Caco-2 (cell line): ENCODE results near the gene FTCD. TPM values are rescaled to one million over a fixed set of nuclear protein-coding genes. Genes with fewer than 3 reads are reported as not detected.

Experiments used
- BruUV-seq: library from RNA; stranded (reverse); fragments of 400-500 nt; replicated peaks from 2 replicates; lab custom pipeline; 2021; lab: Mats Ljungman, UMichigan
- CTCF ChIA-PET: fragments of 300-600 bp; sonication (Branson Sonifier 250); formaldehyde crosslinking; loops from one replicate; lab custom pipeline; 2022; ENCODE audit warnings: antibody characterized with exemption; lab: Charles Lee
- POLR2A ChIA-PET: fragments of 300-600 bp; sonication (Branson Sonifier 250); formaldehyde crosslinking; loops from one replicate; lab custom pipeline; 2022; ENCODE audit warnings: antibody characterized with exemption; lab: Charles Lee
- DNase-seq, 2 experiments: peaks; one replicate each; pipeline versions ENCODE4 v3.0.0 to v3.0.0-alpha.2; 2020 to 2022
- H3K27me3 ChIP-seq: replicated peaks from 2 replicates; pipeline ENCODE4 v1.6.0; 2011; ENCODE audit warnings: low read length; ENCODE audit not compliant: control insufficient read depth, insufficient read depth
- H3K36me3 ChIP-seq: 2 replicates; pipeline ENCODE4 v1.5.1; 2011; ENCODE audit warnings: low read length; ENCODE audit not compliant: control insufficient read depth, insufficient read depth
- H3K4me1 ChIP-seq: fragments of 250-450 bp; sonication (Bioruptor Pico); 2 replicates; pipeline ENCODE4 v1.5.1; 2020; ENCODE audit warnings: mild to moderate bottlenecking
- H3K4me3 ChIP-seq: 2 replicates; pipeline ENCODE4 v1.5.1; 2011; ENCODE audit warnings: low read depth, mild to moderate bottlenecking, control low read depth, low read length
- H3K9me3 ChIP-seq: fragments of 250-450 bp; sonication (Bioruptor Pico); 2 replicates; pipeline ENCODE4 v1.5.1; 2020; ENCODE audit warnings: mild to moderate bottlenecking, moderate library complexity
- H3K27ac Mint-ChIP-seq: one replicate; pipeline ENCODE4 v1.8.0; 2022; ENCODE audit warnings: mixed read lengths; ENCODE audit not compliant: unreplicated experiment
- H3K27me3 Mint-ChIP-seq: one replicate; pipeline ENCODE4 v1.8.0; 2022; ENCODE audit warnings: mixed read lengths; ENCODE audit not compliant: insufficient read depth, unreplicated experiment
- H3K36me3 Mint-ChIP-seq: one replicate; pipeline ENCODE4 v1.8.0; 2022; ENCODE audit warnings: mild to moderate bottlenecking, mixed read lengths; ENCODE audit not compliant: insufficient read depth, unreplicated experiment
- H3K4me1 Mint-ChIP-seq: one replicate; pipeline ENCODE4 v1.8.0; 2022; ENCODE audit warnings: low read depth, mixed read lengths; ENCODE audit not compliant: unreplicated experiment
- H3K4me3 Mint-ChIP-seq: one replicate; pipeline ENCODE4 v1.8.0; 2022; ENCODE audit warnings: mild to moderate bottlenecking, moderate library complexity, mixed read lengths; ENCODE audit not compliant: unreplicated experiment
- H3K9me3 Mint-ChIP-seq: one replicate; pipeline ENCODE4 v1.8.0; 2022; ENCODE audit warnings: mixed read lengths; ENCODE audit not compliant: unreplicated experiment
- intact Hi-C: fragments of 100-400 bp; cut with micrococcal nuclease; formaldehyde crosslinking; loops from one replicate; pipeline ENCODE4 v1.10.0; 2022; ENCODE audit not compliant: unreplicated experiment
- total RNA-seq: library from RNA; stranded (reverse); gene quantifications from 2 replicates; pipeline ENCODE4 v1.2.3, GENCODE V29; 2022
- TF ChIP-seq, protein P1 (sequence below), 2 experiments: fragments of 200-600 bp in 1 of 2; IDR thresholded peaks; 1 replicate in 1 of 2; 2 replicates in 1 of 2; pipeline versions ENCODE4 v1.5.1 to v1.8.0; 2011 to 2022; ENCODE audit warnings: antibody characterized with exemption in 1 of 2, control low read depth in 1 of 2, inconsistent platforms in 1 of 2, low read depth in 1 of 2, low read length in 1 of 2, mild to moderate bottlenecking in 1 of 2, moderate library complexity in 1 of 2; ENCODE audit not compliant: insufficient read depth in 1 of 2, severe bottlenecking in 1 of 2, unreplicated experiment in 1 of 2

FTCD gene
- total RNA-seq, 1 experiment from 2014 or later = 3.5 TPM

- Histone ChIP-seq H3K27me3 (no peaks in the 10 kb centered on the region), H3K9me3 (no peaks in the 10 kb centered on the region), H3K36me3 (peaks cover 2% of the 10 kb centered on the region), H3K4me1 (peaks cover 11% of the 10 kb centered on the region), H3K4me3 (no peak overlapping the region)
- Mint-ChIP-seq H3K4me1 (peaks cover 25% of the 10 kb centered on the region), H3K27me3 (no peaks in the 10 kb centered on the region), H3K4me3 (no peak overlapping the region), H3K9me3 (no peaks in the 10 kb centered on the region), H3K36me3 (peaks cover 45% of the 10 kb centered on the region), H3K27ac (peak overlapping the region; percentile 72)
- ChIA-PET POLR2A (no interaction called here), CTCF (no interaction called here)
- peak in 1 of 2 experiments; percentile 60 for DNase-seq
- intact Hi-C loops = no loop called here
- BruUV-seq = no TSS peak
- TF ChIP-seq, protein P1, sequence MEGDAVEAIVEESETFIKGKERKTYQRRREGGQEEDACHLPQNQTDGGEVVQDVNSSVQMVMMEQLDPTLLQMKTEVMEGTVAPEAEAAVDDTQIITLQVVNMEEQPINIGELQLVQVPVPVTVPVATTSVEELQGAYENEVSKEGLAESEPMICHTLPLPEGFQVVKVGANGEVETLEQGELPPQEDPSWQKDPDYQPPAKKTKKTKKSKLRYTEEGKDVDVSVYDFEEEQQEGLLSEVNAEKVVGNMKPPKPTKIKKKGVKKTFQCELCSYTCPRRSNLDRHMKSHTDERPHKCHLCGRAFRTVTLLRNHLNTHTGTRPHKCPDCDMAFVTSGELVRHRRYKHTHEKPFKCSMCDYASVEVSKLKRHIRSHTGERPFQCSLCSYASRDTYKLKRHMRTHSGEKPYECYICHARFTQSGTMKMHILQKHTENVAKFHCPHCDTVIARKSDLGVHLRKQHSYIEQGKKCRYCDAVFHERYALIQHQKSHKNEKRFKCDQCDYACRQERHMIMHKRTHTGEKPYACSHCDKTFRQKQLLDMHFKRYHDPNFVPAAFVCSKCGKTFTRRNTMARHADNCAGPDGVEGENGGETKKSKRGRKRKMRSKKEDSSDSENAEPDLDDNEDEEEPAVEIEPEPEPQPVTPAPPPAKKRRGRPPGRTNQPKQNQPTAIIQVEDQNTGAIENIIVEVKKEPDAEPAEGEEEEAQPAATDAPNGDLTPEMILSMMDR (IDR thresholded peaks at IDR 0.05; ENCODE audit: insufficient read depth in 1 of 2, low read depth in 1 of 2, low read length in 1 of 2, severe bottlenecking in 1 of 2, unreplicated experiment in 1 of 2) = no peak
These were observed 33.1 kb upstream of the FTCD start for GRCh38 chr21:46188226-46189212.

GRCh38 chr21:46187814-46188213, 32.4 kb upstream of the FTCD start:
- intact Hi-C loops = no loop called here
- H3K36me3 ChIP-seq = peaks cover 1% of the 10 kb centered on the region
- peaks cover 45% of the 10 kb centered on the region for H3K36me3 Mint-ChIP-seq
- H3K9me3 Mint-ChIP-seq = no peaks in the 10 kb centered on the region
- no peaks in the 10 kb centered on the region for H3K27me3 ChIP-seq
- peaks cover 25% of the 10 kb centered on the region for H3K4me1 Mint-ChIP-seq
- ChIA-PET POLR2A (no interaction called here), CTCF (no interaction called here)
- peaks cover 11% of the 10 kb centered on the region for H3K4me1 ChIP-seq
- DNase-seq = no peak
- BruUV-seq = no TSS peak
- no peaks in the 10 kb centered on the region for H3K9me3 ChIP-seq
- no peaks in the 10 kb centered on the region for H3K27me3 Mint-ChIP-seq
- peak overlapping the region; percentile 72 for H3K27ac Mint-ChIP-seq
- no peak overlapping the region for H3K4me3 Mint-ChIP-seq
- TF ChIP-seq, protein P1 (IDR thresholded peaks at IDR 0.05; ENCODE audit: insufficient read depth in 1 of 2, low read depth in 1 of 2, low read length in 1 of 2, severe bottlenecking in 1 of 2, unreplicated experiment in 1 of 2) = no peak
- no peak overlapping the region for H3K4me3 ChIP-seq

- POLR2A ChIA-PET = no interaction called here
- H3K36me3 Mint-ChIP-seq = peaks cover 45% of the 10 kb centered on the region
- no peak overlapping the region for H3K4me3 ChIP-seq
- H3K4me1 ChIP-seq = peaks cover 11% of the 10 kb centered on the region
- DNase-seq = no peak
- CTCF ChIA-PET = no interaction called here
- H3K27ac Mint-ChIP-seq = no peak overlapping the region
- H3K36me3 ChIP-seq = peaks cover 1% of the 10 kb centered on the region
- no peaks in the 10 kb centered on the region for H3K9me3 ChIP-seq
- no peaks in the 10 kb centered on the region for H3K9me3 Mint-ChIP-seq
- no peaks in the 10 kb centered on the region for H3K27me3 Mint-ChIP-seq
- BruUV-seq = no TSS peak
- TF ChIP-seq, protein P1 (IDR thresholded peaks at IDR 0.05; ENCODE audit: insufficient read depth in 1 of 2, low read depth in 1 of 2, low read length in 1 of 2, severe bottlenecking in 1 of 2, unreplicated experiment in 1 of 2) = no peak
- H3K27me3 ChIP-seq = no peaks in the 10 kb centered on the region
- H3K4me1 Mint-ChIP-seq = peaks cover 25% of the 10 kb centered on the region
- intact Hi-C loops = no loop called here
- H3K4me3 Mint-ChIP-seq = no peak overlapping the region
These were observed 31.9 kb upstream of the FTCD start for GRCh38 chr21:46187261-46187660.
